A549 (cell line): ENCODE results near the gene ZNF407. TPM values are rescaled to one million over a fixed set of nuclear protein-coding genes. Genes with fewer than 3 reads are reported as not detected.
"Not testable (repeated sequence)": the region's sequence is repeated elsewhere in the genome, so short reads cannot be mapped to it uniquely, and the experiment has no call there.

ENCODE experiments used
- ATAC-seq, 2 experiments: fragments of 200-7000 bp in 1 of 2; fragments of >200 bp in 1 of 2; cut with Nextera tagmentation in 1 of 2; cut with Tn5 transposase in 1 of 2; 3 replicates each; pipeline versions ENCODE4 v1.8.0 to v1.9.1; 2018 to 2020; ENCODE audit warnings: mild to moderate bottlenecking in 1 of 2, moderate library complexity in 1 of 2
- CTCF ChIA-PET: fragments of 300-600 bp; sonication (Branson Sonifier 250); formaldehyde crosslinking; extraction: SDS; loops from one replicate; lab custom pipeline; 2021; ENCODE audit warnings: antibody characterized with exemption, inconsistent platforms; lab: Yijun Ruan, JAX
- POLR2A ChIA-PET: fragments of 350-600 bp; formaldehyde crosslinking; extraction: SDS; loops from one replicate; lab custom pipeline; 2021; ENCODE audit warnings: antibody characterized with exemption, inconsistent platforms; lab: Yijun Ruan, JAX
- DNase-seq, 2 experiments: peaks; one replicate each; pipeline versions ENCODE4 v3.0.0 to v3.0.0-alpha.2; 2011 to 2016; ENCODE audit warnings: low read depth in 1 of 2, low spot score in 1 of 2
- FAIRE-seq: peaks from 2 replicates; lab custom pipeline; 2011; peaks lifted over from hg19 to GRCh38; lab: Jason Lieb, UNC
- H3K27ac ChIP-seq, 2 experiments: fragments of >200 bp; sonication (Bioruptor Twin); formaldehyde crosslinking; 3 replicates each; pipeline ENCODE4 v1.5.1; 2016 to 2017
- H3K4me1 ChIP-seq: fragments of >200 bp; sonication (Bioruptor Twin); formaldehyde crosslinking; 3 replicates; pipeline ENCODE4 v1.6.1; 2016
- H3K4me2 ChIP-seq: fragments of >200 bp; sonication (Bioruptor Twin); formaldehyde crosslinking; 3 replicates; pipeline ENCODE4 v1.6.1; 2016
- H3K4me3 ChIP-seq: fragments of >200 bp; sonication (Bioruptor Twin); formaldehyde crosslinking; 3 replicates; pipeline ENCODE4 v1.5.1; 2016
- H3K9me3 ChIP-seq: fragments of >200 bp; sonication (Bioruptor Twin); formaldehyde crosslinking; 3 replicates; pipeline ENCODE4 v1.6.1; 2016
- CBX8 ChIP-seq: fragments of 200-600 bp; sonication (generic); IDR thresholded peaks from 2 replicates; pipeline ENCODE4 v1.6.1; 2016
- CEBPB ChIP-seq, 2 experiments: fragments of >200 bp in 1 of 2; sonication (Bioruptor Twin) in 1 of 2; formaldehyde crosslinking in 1 of 2; IDR thresholded peaks; 2 replicates each; pipeline ENCODE4 v1.6.1; 2012 to 2016
- EHMT2 ChIP-seq: fragments of 200-600 bp; sonication (generic); IDR thresholded peaks from 2 replicates; pipeline ENCODE4 v1.6.1; 2016; ENCODE audit warnings: antibody characterized with exemption, low read depth, mild to moderate bottlenecking, moderate library complexity
- FOSL2 ChIP-seq, 2 experiments: fragments of 450-650 bp in 1 of 2; fragments of >200 bp in 1 of 2; sonication (Bioruptor Twin) in 1 of 2; formaldehyde crosslinking; IDR thresholded peaks; 2 replicates each; pipeline versions ENCODE4 v1.5.0 to v1.6.1; 2016 to 2020; ENCODE audit warnings: mild to moderate bottlenecking in 1 of 2, moderate library complexity in 1 of 2
- FOXS1 ChIP-seq: fragments of 250-450 bp; sonication (Bioruptor Pico); IDR thresholded peaks from 2 replicates; pipeline ENCODE4 v1.5.0; 2020; ENCODE audit warnings: mild to moderate bottlenecking, moderate library complexity
- KDM5A ChIP-seq: fragments of 200-600 bp; sonication (generic); IDR thresholded peaks from 2 replicates; pipeline ENCODE4 v1.6.1; 2016; ENCODE audit warnings: antibody characterized with exemption, mild to moderate bottlenecking
- MAFK ChIP-seq: fragments of 450-650 bp; IDR thresholded peaks from 2 replicates; pipeline ENCODE4 v1.6.1; 2014; ENCODE audit not compliant: partially characterized antibody
- SMC3 ChIP-seq: fragments of >200 bp; sonication (Bioruptor Twin); formaldehyde crosslinking; IDR thresholded peaks from 3 replicates; pipeline ENCODE4 v1.6.1; 2018; ENCODE audit warnings: inconsistent platforms
- TP53 ChIP-seq: fragments of 250-450 bp; sonication (Bioruptor Pico); IDR thresholded peaks from 2 replicates; pipeline ENCODE4 v1.5.0; 2021; ENCODE audit warnings: mild to moderate bottlenecking, moderate library complexity
- ZFP36 ChIP-seq: fragments of 450-650 bp; IDR thresholded peaks from 2 replicates; pipeline ENCODE4 v1.6.1; 2014; ENCODE audit warnings: borderline replicate concordance; ENCODE audit not compliant: partially characterized antibody
- ZSCAN20 ChIP-seq: fragments of 250-450 bp; sonication (Bioruptor Pico); IDR thresholded peaks from 2 replicates; pipeline ENCODE4 v1.8.0; 2022; ENCODE audit warnings: mild to moderate bottlenecking, moderate library complexity
- WGBS: methylation state at CpG from one replicate; pipeline ENCODE4 v1.1.6; 2017; ENCODE audit errors: missing lambda C conversion rate; 5-methylcytosine and 5-hydroxymethylcytosine counted together
- polyA plus RNA-seq, 4 experiments: library from polyadenylated mRNA; depleted of rRNA in 3 of 4; stranded (reverse); fragments of >200 nt; fragmentation: RNase III in 1 of 4; extraction: RNeasy Plus Mini Kit Qiagen cat#74134 plus additional on column Dnase treatment in 1 of 4; gene quantifications; 2 replicates in 3 of 4; 3 replicates in 1 of 4; pipeline ENCODE4 v1.2.3, GENCODE V29; 2011 to 2017
- TF ChIP-seq, protein P1 (sequence below): fragments of 250-450 bp; sonication (Bioruptor Pico); IDR thresholded peaks from 2 replicates; pipeline ENCODE4 v1.5.0; 2021; ENCODE audit warnings: mild to moderate bottlenecking, moderate library complexity, borderline replicate concordance

ZNF407 gene
- polyA plus RNA-seq, 2 of the 4 experiments (the other 2 are of a cell fraction) = 2.5 to 3.0 TPM

DNA sequence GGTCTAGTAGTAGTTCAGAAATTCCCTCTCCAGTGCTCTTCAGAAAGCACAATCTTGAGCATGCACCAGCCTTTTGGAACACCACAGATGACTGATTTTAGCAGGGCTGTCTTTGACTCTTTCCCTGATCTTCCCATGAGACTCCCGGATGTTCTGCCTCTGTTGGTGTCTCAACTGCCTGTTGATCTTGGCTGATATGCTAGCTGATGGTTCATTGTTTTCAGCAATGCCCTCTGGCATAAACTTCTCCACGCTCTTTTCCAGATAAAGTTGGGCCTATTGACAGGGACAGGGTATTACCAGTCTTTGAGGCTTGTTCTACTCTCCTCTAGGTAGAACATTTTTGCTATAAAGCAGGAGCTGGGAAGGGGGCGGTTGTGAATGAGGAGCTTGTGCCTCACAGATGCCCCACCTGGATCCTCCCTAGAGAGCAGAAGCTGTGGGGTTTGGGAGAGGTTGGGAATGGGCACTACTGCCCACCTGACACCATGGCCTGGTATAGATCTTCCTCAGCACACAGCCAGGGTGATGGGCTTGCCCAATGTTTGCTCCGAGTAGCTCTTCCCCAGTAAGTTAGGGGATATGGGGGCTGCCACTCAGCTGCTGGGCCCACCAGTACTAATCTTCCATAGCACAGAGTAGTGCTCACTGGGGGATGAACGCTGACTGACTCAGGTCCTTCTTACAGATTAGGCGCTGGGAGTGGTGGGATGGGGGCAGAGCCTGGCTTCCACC is 500.0 kb downstream of the ZNF407 start:
- no peak for FAIRE-seq
- 37% methylated on average over 6 of the region's 6 CpGs for WGBS

DNA sequence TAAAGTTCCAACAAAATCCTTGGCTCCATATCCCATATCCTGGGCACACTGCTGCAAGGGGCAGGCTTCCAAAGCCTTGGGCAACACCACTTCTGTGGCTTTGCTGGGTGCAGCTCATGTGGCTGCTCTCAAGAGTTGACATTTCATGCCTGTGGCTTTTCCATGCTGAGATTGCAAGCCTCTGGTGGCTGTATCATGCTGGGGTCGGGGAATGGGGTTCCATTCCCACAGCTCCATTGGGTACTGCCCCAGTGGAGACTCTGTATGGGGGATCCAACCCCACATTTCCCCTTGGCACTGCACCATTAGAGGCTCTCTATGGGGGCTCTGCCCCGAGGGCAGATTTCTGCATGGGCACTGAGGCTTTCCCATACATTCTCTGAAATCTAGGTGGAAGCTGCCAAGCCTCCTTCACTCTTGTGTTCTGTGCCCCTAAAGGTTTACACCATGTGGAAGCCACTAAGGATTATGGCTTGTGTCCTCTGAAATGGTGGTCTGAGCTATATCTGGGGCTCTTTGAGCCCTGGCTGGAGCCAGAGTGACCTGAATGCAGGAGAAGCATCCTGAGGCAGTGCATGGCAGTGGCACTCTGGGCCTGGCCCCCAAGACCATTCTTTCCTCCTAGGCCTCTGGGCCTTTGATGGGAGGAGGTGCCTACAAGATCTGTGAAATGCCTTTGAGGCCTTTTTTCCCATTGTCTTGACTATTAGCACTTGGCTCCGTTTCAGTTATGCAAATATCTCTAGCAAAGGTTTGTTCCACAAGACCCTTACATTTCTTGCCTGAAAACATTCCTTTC is 503.4 kb downstream of the ZNF407 start:
- DNase-seq (no peak), FAIRE-seq (no peak), ATAC-seq (no peak)
- Histone ChIP-seq H3K27ac (no peak overlapping the region), H3K4me3 (no peak overlapping the region), H3K4me1 (no peaks in the 10 kb centered on the region), H3K4me2 (no peak overlapping the region), H3K9me3 (peaks cover 2% of the 10 kb centered on the region; the same call in 1 of the 3 replicates)
- WGBS = 0% methylated on average over 3 of the region's 3 CpGs
- ChIA-PET POLR2A (no interaction called here), CTCF (interaction anchor here (0.7 kb wide), 1 partner anchor 823 kb away, joined by 3 read pairs; no protein-coding TSS in a partner anchor)
- TF ChIP-seq ZFP36 = peak; percentile 19
- TF ChIP-seq, protein P1, sequence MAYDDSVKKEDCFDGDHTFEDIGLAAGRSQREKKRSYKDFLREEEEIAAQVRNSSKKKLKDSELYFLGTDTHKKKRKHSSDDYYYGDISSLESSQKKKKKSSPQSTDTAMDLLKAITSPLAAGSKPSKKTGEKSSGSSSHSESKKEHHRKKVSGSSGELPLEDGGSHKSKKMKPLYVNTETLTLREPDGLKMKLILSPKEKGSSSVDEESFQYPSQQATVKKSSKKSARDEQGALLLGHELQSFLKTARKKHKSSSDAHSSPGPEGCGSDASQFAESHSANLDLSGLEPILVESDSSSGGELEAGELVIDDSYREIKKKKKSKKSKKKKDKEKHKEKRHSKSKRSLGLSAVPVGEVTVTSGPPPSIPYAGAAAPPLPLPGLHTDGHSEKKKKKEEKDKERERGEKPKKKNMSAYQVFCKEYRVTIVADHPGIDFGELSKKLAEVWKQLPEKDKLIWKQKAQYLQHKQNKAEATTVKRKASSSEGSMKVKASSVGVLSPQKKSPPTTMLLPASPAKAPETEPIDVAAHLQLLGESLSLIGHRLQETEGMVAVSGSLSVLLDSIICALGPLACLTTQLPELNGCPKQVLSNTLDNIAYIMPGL (CRISPR knock-in tag) = no peak

More for the DNA sequence above, 500.0 kb downstream of the ZNF407 start:
- H3K9me3 ChIP-seq = peaks cover 2% of the 10 kb centered on the region; the same call in 1 of the 3 replicates
- H3K27ac ChIP-seq = no peak overlapping the region
- no peak overlapping the region for H3K4me2 ChIP-seq
- TF ChIP-seq KDM5A (no peak), FOXS1 (CRISPR knock-in tag) (no peak), EHMT2 (no peak), SMC3 (no peak), TP53 (no peak), FOSL2 (IDR thresholded peaks at IDR 0.05) (no peak), FOSL2 (CRISPR knock-in tag; IDR thresholded peaks at IDR 0.05) (no peak), CEBPB (IDR thresholded peaks at IDR 0.05) (no peak), MAFK (no peak), CBX8 (no peak), ZSCAN20 (no peak)
- TF ChIP-seq, protein P1 (CRISPR knock-in tag) = no peak
- ATAC-seq (no peak), DNase-seq (no peak)
- H3K4me1 ChIP-seq = no peaks in the 10 kb centered on the region
- ChIA-PET POLR2A (no interaction called here), CTCF (no interaction called here)
- H3K4me3 ChIP-seq = no peak overlapping the region

DNA sequence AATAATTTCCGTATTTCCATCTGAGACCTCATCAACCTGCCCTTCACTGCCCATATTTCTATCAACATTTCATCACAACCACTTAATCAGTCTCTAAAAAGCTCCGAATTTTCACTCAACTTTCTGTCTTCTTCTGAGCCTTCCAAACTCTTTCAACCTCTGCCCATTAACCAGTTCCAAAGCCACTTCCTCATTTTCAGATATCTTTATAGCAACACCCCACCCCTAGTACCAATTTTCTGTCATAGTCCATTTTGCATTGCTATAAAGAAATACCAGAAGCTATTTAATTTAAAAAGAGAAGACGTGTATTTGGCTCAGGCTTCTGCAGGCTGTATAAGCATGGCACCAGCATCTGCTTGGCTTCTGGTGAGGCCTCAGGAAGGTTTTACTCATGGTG is 504.2 kb downstream of the ZNF407 start:
- ATAC-seq (no peak), DNase-seq (no peak), FAIRE-seq (no peak)
- no peak overlapping the region for H3K4me2 ChIP-seq
- H3K27ac ChIP-seq = no peak overlapping the region
- H3K4me3 ChIP-seq = no peak overlapping the region
- ChIA-PET CTCF (interaction anchor here (0.7 kb wide), 1 partner anchor 822 kb away, joined by 3 read pairs; no protein-coding TSS in a partner anchor), POLR2A (no interaction called here)
- peaks cover 2% of the 10 kb centered on the region; the same call in 1 of the 3 replicates for H3K9me3 ChIP-seq
- TF ChIP-seq ZSCAN20 = no peak
- WGBS = 7% methylated on average over 3 of the region's 3 CpGs
- no peaks in the 10 kb centered on the region for H3K4me1 ChIP-seq

DNA sequence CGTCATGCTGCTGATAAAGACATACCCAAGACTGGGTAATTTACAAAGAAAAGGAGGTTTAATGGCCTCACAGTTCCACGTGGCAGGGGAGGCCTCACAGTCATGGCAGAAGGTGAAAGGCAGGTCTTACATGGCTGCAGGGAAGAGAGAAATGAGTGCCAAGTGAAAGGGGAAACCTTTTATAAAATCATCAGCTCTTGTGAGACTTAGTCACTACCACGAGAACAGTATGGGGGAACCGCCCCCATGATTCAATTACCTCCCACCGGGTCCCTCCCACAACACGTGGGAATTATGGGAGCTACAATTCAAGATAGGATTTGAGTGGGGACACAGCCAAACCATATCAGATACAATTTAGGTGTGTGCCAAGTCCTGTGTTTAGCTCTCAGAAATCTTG is 506.4 kb downstream of the ZNF407 start:
- WGBS = 43% methylated on average over 6 of the region's 6 CpGs
- DNase-seq, FAIRE-seq: not testable (repeated sequence)

More for the DNA sequence above, 506.4 kb downstream of the ZNF407 start:
- H3K4me3 ChIP-seq, POLR2A ChIA-PET, ATAC-seq, H3K9me3 ChIP-seq, CTCF ChIA-PET, H3K4me1 ChIP-seq, H3K4me2 ChIP-seq, H3K27ac ChIP-seq: not testable (repeated sequence)
